Measurements from ENCODE around the gene NDUFS8.

The NDUFS8 gene

DNA sequence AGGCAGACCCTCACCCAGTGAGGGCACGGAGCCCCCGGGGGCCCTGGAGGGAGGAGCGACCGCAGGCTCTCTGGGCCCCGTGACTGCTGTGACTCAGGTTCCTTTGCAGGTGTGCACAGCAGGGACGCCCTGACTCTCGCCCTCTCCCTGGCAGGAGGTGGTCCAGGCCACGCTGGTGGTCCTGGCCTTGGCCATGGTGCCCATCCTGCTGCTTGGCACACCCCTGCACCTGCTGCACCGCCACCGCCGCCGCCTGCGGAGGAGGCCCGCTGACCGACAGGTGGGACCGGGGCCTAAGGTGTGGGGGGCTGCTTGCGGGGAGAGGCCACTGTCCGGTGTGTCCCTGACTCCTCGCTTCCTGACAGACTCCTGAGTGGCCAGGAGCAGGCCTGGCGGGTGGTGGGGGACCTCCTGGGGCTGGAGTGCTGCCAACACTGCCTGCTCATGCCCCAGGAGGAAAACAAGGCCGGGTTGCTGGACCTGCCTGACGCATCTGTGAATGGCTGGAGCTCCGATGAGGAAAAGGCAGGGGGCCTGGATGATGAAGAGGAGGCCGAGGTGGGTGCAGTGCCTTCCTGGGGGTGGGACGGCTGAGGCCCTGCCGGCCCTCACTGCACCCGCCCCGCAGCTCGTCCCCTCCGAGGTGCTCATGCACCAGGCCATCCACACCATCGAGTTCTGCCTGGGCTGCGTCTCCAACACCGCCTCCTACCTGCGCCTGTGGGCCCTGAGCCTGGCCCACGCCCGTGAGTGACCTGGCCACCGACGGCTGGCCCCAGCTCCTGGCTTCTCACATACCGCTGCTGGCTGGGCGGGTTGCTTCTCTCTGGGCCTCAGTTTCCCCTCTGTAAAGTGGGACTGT lies 19.3 kb downstream of the NDUFS8 start:
- DNase-seq (ENCODE audit: low read depth): no peak

DNA sequence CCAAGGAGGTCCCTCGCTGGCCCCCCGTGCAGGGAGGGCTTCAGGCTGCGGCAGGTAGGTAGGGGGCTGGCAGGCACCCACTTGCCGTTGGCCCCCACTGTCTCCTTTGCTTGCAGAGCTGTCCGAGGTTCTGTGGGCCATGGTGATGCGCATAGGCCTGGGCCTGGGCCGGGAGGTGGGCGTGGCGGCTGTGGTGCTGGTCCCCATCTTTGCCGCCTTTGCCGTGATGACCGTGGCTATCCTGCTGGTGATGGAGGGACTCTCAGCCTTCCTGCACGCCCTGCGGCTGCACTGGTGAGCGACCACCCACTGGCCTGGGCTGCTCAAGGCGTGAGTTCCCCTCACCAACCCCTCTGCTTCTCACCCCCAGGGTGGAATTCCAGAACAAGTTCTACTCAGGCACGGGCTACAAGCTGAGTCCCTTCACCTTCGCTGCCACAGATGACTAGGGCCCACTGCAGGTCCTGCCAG lies 19.9 kb downstream of the NDUFS8 start:
- DNase-seq (ENCODE audit: low read depth): no peak

DNA sequence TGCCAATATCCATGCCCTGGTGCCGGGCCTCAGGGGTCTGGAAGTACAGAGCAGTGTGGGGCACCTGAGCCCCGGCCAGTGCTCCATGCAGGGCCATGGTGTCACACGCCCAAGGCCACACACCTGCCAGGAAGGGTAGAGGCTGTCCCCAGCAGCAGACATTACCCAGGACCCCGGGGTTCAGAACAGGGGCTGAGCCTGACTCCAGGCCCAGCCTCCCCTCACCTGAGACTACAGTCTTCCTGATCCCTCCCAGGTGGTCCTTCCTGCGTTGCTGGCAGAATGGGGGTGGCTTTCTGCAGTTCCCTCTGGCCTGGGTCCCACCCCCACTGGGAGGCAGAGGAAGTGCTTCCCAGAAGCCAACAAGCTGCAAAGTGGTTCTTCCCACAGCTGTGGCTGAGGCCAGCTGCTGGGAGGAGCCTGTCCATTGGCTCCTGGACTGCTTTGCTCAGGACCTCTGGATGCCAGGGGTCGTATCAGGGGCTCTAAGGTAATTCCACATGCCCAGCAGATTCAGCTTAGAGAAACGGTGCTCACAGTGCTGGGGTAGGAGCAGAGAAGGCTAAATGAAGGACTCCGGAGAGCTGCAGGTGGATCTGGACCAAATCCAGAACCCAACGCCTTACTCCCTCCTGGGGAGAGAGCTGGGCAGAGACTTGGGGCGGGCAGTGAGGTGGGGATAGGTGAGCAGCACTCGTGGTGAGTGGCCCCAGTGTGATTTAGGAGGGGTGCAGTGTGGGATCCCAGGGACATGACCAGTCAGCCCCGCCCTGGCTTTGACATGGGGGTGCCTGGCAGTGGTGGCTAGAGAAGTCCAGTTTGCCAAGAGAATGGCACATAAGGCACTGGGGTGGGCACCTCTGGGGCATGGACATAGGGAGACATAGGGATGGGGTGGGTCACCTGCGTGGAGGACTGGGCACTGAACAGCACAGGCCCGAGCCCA lies 21.0 kb downstream of the NDUFS8 start:
- no peak for DNase-seq (ENCODE audit: low read depth)

DNA sequence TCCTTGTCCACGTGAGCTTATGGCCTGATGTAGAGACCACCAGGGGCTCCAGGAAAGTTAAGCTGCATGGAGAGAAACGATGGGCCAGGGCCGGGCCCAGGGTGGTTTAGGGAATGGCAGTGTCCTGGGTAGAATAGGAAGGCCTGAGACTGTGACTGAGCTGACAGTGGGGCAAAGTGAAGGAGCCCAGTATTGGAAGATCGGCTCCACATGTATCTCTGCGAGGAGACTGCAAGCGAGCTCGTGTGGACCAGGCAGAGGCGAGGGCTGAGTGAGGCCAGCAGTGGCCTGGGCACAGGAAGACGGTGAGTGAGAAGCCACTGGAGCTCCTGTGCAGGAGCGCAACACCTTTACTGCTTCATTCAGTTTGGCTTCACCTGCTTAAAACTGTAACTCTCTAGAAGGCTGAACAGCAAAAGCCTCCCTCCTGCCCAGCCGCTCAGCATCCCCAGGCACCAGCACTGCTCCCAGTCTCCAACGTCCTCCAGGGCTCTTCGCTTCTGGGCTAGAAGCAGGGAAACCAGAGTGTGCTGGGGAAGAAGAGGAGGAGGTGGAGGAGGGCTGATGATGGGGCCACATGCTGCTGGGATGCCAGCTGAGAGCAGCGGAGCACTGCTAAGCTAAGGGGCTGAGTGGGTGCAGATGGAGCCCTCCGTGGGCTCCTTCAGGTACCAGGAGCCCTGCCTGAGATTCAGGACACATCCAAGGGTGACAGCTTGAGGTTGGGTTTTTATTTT lies 21.8 kb downstream of the NDUFS8 start:
- DNase-seq (ENCODE audit: low read depth): no peak

DNA sequence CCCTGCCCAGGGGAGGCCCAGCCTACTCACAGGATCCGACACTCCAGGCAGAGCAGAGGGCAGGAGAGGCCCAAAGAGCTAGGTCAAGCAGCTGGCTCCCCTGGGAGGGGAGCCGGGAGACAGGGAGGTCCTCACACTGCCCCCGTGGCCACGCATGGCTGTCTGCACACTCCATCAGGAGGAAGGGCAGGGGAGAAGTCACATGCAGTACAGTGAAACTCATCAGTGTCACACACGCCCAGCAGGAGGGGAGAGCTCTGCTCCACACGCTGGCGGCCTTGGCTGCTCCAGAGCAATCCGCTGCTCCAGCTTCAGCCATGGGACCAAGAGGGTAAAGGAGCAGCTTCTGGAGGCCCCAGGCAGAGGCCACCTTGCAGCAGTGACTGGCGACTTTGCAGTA lies 22.6 kb downstream of the NDUFS8 start:
- DNase-seq (ENCODE audit: low read depth): no peak

DNA sequence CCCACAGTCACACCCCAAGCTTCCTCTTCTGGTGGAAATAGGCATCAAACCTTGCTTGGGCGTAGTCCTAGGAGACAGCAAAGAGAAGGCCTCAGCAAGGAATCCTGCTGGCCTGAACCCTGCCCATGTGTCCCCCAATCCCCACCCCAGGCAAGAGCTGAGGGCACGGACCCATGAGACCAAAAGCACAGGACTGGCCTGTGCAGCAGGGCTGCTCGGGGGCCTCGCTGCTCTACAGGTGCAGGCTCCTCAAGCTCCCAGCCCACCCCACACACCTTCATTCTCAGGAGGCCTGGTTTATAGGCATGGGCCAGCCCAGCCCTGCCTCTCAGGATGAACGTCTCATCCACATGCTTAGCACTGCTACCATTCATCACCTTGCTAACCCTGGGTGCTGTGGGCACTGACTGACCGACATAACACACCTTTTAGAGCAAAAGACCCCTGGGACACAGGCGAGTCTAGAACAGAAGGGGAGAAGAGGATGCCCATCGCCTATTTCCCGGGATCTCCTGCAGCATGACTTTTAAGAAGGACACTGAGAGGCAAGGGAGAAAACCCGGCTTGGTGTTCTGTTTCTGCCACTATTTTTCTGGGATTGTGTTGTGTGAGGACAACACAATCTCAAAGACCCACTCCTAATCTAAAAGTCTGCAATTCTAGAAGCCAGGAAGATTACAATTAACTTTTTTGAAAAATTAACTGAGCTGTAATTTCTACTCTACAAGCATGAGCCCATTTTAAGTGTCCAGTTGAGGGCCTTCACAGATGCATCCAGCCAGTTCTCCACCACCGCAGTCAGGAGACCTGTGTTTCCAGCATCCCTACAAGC lies 23.7 kb downstream of the NDUFS8 start:
- DNase-seq (ENCODE audit: low read depth): no peak

DNA sequence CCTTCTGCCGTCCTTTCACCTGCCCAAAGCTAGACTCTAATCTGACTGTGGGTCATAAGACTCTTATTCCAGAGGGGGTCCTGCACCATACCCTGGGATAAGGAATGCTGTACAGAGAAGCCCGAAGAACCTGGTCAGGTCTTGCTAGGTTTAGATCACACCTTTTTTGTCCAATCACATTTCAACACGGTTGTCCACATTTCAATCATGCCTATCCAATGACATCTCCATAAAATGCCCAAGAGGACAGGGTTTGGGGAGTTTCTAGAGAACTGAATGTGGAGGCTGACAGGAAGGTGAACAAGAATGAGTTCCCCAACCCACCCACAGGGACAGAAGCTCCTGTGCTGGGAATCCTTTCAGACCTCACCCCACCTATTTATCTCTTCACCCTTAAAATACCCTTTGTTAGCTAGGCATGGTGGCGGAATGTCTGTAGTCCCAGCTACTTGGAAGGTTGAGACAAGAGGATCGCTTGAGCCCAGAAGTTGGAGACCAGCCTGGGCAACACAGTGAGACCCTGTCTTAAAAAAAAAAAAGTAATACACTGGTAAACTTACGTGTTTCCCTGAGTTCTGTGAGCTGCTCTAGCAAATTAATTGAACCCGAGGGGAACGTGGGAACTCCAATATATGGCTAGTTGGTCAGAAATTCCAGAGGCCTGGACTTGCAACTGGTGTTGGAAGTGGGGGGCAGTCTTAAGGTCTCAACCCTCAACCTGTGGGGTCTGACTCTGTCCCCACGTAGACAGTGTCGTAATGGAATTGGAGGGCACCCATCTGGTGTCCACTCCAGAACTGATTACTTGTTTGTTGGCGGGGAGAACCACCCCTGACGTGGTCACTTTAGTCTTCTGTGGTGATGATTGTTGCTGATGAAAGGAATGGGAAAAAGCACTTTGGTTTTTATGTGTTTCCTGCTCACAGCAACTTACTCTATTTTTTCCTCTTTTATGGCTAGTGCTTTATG lies 26.1 kb downstream of the NDUFS8 start:
- no peak for DNase-seq (ENCODE audit: low read depth)

DNA sequence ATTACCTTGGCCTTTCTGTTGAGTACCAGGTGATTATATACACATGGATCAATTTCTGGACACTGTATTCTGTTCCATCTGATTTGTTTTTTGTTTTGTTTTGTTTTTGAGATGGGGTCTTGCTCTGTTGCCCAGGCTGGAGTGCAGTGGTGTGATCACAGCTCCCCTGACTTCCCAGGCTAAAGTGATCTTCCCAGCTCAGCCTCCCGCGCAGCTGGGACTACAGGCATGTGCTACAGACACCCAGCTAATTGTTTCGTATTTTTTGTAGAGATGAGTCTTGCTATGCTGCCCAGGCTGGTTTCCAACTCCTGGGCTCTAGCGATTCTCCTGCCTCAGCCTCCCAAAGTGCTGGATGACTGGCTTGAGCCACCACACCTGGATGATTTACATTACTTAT lies 27.3 kb downstream of the NDUFS8 start:
- no peak for DNase-seq (ENCODE audit: low read depth)

DNA sequence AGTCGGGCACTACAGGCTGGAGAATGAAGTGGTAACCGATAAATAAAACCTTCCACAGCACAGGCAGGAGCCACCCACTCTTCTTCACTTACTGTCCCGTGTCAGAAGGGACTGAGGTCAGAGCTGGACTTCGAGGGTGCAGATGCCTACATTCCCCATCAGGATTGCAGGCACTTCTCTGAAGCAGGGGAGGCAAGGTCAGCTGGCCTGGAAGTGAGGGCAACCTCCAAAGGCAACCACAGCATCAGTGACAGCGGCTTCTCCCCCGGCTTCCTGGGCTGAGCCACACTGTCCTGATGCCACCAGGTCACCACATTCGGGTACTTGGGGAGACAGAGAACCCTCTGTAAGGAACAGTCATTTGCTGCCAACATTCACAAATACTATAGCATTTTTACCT lies 31.0 kb downstream of the NDUFS8 start:
- no peak for DNase-seq (ENCODE audit: low read depth)

DNA sequence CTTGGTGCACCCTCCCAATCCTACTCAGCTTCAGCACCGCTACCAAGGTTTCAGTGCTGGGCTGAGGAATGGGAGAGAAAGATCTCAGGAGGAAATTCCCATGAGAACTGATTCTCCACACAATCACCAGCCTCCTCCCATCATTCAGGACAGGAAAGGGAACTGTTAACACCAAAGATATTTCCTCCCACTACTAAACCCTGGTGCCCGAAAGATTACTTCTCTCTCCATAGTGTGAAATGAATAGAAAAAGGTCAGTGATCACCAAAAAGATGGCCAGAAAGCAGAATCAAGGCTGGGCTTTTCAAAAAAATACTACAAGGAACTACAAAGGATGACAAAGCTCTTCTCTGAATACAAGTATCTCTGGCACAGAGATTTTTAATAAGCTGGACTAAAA lies 34.4 kb downstream of the NDUFS8 start:
- DNase-seq (ENCODE audit: low read depth): no peak

DNA sequence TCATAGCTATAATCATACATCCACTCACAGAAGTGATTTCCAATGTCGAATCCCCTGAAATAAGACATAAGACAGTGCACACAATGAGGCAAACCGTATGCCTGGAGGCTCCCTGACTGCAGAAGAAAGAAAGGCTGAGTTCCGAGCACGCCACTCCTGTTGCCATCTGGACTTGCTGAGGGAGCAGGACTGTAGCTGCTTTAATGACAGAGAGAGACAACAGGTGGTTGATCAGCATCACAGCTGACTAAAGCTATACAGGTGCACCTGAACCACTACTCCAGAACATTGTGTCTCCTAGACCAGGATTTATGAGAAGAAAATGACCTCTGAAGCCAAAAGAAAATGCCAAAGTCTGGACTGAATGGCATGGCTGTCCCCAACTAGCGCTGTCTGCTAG lies 35.4 kb downstream of the NDUFS8 start:
- no peak for DNase-seq (ENCODE audit: low read depth)

DNA sequence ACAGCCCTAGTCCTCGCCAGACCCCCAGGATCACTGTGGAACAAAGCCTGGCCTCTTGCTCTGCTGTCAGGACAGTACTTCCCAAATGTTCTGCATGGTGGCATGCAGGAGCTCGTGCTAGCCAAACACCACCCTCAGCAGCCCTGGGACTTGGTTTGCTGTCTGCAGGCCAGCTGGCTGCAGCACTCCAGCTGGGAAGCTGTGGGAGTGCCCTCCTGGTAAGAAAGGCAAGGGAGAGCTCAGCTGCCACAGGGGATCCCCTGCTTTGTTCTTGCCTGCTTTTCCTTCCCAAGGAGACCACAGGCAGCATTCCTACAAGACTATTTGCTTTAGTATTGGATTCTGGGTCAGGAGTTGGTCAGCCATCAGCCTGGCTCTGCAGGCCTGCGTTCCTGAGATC lies 36.3 kb downstream of the NDUFS8 start:
- no peak for DNase-seq (ENCODE audit: low read depth)

DNA sequence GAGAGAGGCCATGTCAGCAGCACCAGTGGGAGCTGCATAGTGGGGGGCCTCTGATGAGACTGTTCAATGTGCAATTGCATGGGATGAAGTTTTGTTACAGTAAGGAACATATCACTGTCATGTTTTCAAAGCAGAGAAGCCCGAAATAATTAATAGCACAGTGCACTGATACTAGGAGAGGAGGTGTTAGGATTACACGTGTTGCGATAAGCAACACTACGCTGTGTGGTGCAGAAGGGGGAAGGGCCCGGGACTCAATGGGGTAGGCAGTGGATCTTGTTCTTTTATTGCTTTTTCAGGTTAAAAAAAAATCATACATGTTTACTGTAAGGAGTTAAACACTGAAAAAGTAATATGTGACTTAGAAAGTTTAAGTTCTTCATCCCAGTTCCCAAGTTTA lies 37.5 kb downstream of the NDUFS8 start:
- no peak for DNase-seq (ENCODE audit: low read depth)

DNA sequence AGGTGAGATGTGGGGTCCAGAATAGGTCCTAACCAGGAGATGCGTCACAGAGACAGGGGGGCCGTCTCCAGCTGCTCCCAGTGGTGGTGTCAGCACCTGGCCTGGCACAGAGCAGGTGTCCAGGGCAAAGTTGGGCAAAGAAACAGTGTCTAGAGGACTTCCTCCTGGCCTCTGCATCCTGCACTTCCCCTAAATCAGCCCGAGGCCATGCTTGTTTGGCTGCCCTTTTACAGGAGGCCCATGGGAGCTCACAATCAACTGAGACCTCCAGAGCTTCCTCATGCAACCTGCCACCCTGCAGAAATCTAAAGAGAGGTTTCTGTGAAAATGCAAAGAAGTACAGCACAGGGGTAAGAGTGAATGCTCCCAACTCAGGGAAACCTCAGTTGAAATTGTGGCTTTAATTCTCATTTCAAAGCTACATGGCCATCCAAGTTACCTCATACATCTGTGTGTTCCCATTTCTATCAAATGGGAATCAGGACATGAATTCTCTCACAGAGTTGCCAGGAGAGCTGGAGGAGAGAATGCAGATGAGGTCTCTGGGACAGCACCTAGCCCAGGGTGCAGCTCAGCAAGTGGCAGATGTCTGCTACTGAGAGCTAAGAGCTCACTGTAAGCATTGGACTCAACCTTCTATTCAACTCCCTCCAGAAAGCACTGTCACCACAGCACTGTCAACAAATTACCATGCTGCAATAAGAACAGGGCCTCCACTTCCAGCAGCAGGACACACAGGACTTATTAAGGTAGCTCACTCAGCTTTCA lies 41.0 kb downstream of the NDUFS8 start:
- no peak for DNase-seq (ENCODE audit: low read depth)

DNA sequence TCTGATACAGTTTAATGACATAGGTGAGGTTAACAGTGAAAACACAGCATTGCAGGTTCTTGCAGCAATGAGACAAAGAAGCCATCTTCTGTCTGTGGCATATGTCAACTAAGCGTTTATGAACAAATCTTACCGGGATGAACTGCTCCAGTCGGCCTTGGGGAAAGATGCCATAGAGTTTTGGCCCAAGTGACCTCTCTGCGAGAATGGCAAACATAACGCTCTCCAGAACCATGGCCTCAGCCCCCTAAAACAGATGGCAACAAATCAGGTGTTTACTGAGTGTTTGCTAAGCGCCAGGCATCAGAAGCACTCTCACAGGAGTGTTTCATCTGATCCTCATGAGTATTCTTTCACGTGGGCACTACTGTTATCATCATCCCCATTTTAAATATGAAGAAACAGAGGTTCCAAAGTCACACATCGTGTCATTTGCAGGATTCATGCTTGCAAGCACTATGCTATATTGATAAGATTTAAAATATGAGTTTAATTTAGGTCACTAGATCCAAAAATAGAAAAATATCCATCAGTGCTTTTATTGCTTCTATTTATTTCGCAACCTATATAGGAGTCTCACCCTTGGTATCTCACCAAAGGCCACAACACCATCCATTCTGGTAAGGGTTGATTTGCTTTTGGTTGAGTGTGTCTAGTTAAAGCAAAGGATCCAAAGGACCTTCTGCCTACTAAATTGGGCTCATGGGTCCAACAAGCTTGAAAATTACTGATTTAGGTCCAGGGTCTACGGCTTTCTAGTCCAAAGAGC lies 44.3 kb downstream of the NDUFS8 start:
- DNase-seq (ENCODE audit: low read depth): no peak

DNA sequence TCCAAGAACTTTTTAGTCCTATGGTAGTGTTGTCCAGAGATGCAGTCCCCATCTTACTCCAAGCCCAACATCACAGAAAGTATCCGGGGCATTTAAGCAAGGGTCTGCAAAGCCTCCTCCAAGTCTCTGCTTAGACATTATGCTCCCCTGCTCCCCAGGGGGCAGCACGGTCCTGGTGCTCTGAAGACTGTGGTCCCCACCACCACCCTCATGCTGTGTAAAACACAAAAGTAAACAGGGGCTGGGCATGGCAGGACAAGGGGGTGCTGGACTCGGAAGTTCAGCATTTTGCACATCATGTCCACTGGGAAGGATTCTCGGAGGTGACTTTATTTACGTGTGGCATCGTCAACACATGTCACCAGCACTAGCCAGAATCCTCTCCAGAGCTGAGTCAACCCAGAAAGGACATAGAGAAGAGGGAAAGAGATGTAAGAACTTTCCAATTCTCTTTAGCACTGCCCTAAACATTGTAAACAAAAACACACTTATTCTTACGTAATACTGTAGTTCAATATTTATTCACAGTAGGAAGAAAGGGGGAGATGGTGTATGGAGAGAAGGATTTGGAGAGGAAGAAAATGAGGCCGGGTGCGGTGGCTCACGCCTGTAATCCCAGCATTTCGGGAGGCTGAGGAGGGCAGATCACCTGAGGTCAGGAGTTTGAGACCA lies 46.0 kb downstream of the NDUFS8 start:
- DNase-seq (ENCODE audit: low read depth): no peak

DNA sequence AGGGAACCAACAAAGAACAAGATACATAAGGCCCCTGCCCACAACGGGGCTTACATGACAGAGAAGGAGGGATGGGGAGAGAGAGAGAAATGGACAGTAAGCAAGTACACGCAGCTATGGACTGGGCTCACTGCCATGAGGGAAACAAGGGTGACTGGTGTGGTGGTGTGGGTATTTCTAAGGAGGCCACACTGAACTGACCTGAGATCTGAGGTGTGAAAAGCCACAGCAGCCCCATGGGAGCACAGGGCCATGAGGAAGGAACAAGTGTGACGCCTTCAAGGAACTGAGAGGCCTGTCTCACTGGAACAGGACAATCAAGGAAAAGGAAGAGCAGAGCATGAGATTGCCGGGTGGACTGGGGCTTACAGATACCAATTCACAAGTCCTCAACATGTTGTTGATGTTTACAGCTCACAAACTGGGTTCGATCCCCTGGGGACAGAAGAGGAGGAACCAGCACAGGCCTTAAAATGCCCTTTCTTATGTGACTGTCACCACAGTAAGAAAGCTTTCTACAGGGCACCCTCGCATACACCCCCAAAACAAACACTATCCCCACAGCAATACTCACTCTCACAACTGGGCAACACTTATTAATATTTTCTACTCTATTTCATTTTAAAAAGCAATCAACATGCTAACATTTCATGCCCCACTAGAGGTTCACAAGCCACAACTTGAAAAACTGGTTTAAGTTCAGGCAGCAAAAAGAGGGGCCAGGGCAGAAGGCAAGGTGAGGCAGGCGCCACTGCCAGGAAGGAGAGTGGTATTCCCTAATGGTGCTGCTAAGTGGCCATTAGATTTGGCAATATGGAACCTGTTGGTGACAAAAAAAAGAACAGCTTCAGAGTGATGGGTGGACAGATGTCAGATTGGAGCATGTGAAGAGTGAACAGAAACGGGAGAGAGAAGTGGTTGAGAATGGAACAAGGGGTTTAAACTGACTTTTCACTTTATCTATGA lies 47.4 kb downstream of the NDUFS8 start:
- DNase-seq (ENCODE audit: low read depth): no peak
